ENCODE results near the gene PNLIPRP3. TPM values are rescaled to one million over a fixed set of nuclear protein-coding genes. Genes with fewer than 3 reads are reported as not detected.

PNLIPRP3 gene
- total and polyA plus RNA-seq, 10 of the 15 experiments (the other 5 are each of a cell fraction or from before 2014, with no cell fraction given), result 0.03 TPM; not detected in 9

DNA sequence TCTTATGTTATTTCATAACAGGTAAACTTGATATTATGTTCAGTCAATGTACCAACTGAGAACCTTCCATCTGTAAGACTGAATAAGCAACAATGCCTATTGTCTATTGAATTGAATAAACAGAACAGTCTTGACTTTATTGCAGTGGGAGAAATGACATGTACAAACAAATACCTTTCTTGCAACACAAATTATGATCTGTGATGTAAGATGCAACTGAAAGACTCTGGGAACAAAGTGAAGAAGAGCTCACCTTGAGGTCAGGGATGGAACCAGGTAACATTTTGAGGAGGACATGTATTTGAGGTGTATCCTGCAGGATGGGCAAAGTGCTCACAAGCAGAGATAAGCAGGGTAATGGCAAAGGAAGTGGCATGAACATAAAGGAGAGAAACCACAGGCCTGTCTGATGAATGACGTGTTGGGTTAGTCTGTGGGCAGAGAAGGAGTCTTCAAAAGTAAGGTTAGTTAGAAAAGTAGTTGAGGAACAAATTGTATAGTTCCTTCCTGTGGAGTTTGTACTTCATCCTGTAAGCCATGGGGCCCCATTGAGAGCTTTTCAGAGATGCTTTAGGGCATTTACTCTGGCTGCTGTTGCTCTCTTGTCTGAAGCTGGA, 9.5 kb downstream of the PNLIPRP3 start:
- no peak for DNase-seq (ENCODE audit: low read depth, low spot score)
- BruUV-seq (replicated peaks), result no TSS peak
- CTCF ChIA-PET, result no interaction called here

More for the DNA sequence above, 9.5 kb downstream of the PNLIPRP3 start:
- Histone ChIP-seq H3K27ac (ENCODE audit: control insufficient read depth, insufficient read depth) (no peak overlapping the region), H3K9ac (ENCODE audit: control insufficient read depth, insufficient read depth, low read length) (no peak overlapping the region), H2AFZ (ENCODE audit: control insufficient read depth, low read depth, low read length) (no peak overlapping the region), H3K4me1 (ENCODE audit: control insufficient read depth, insufficient read depth, low read length) (no peaks in the 10 kb centered on the region), H3K4me3 (no peak overlapping the region), H4K20me1 (ENCODE audit: control insufficient read depth, insufficient read depth) (no peaks in the 10 kb centered on the region), H3K4me2 (ENCODE audit: control insufficient read depth, insufficient read depth) (no peak overlapping the region), H3K9me3 (replicated peaks; ENCODE audit: control insufficient read depth, insufficient read depth, low read length) (no peaks in the 10 kb centered on the region), H3K79me2 (ENCODE audit: control insufficient read depth, insufficient read depth, low read length) (no peaks in the 10 kb centered on the region), H3K27me3 (replicated peaks in 1 of 2; ENCODE audit: control insufficient read depth in 2 of 2, insufficient read depth in 2 of 2, low read length in 1 of 2) (no peaks in the 10 kb centered on the region), H3K36me3 (ENCODE audit: control insufficient read depth in 2 of 2, insufficient read depth in 2 of 2, low read length in 1 of 2) (no peaks in the 10 kb centered on the region)
- ChIA-PET SMC1A (ENCODE audit: uncharacterized antibody, unreplicated experiment) (no interaction called here), RAD21 (ENCODE audit: unreplicated experiment) (no interaction called here), POLR2A (no interaction called here)
- in situ Hi-C loops (cut with MboI), result no loop called here
- intact Hi-C loops (cut with micrococcal nuclease; ENCODE audit: unreplicated experiment), result no loop called here
- 0% methylated on average over 1 of the region's 1 CpG for WGBS (ENCODE audit: insufficient coverage, insufficient replicate concordance, low lambda C conversion rate, missing lambda C conversion rate)
- ATAC-seq, result no peak
- TF ChIP-seq FOXM1 (IDR thresholded peaks at IDR 0.05; ENCODE audit: low read depth, low read length) (no peak), SPI1 (IDR thresholded peaks at IDR 0.05; ENCODE audit: borderline replicate concordance, insufficient read depth, low read depth, low read length) (no peak), ZBTB40 (IDR thresholded peaks at IDR 0.05; ENCODE audit: borderline replicate concordance) (no peak), E2F4 (IDR thresholded peaks at IDR 0.05; ENCODE audit: low read depth, low read length) (no peak), TARDBP (IDR thresholded peaks at IDR 0.05; ENCODE audit: borderline replicate concordance) (no peak), MXI1 (IDR thresholded peaks at IDR 0.05; ENCODE audit: low read depth, low read length) (no peak), SIN3A (IDR thresholded peaks at IDR 0.05; ENCODE audit: low read depth, low read length) (no peak), ZNF384 (IDR thresholded peaks at IDR 0.05; ENCODE audit: borderline replicate concordance, low read depth, low read length) (no peak), BACH1 (IDR thresholded peaks at IDR 0.05; ENCODE audit: borderline replicate concordance) (no peak), CBX3 (IDR thresholded peaks at IDR 0.05; ENCODE audit: borderline replicate concordance, low read depth) (no peak)
- TF ChIP-seq, protein P1, sequence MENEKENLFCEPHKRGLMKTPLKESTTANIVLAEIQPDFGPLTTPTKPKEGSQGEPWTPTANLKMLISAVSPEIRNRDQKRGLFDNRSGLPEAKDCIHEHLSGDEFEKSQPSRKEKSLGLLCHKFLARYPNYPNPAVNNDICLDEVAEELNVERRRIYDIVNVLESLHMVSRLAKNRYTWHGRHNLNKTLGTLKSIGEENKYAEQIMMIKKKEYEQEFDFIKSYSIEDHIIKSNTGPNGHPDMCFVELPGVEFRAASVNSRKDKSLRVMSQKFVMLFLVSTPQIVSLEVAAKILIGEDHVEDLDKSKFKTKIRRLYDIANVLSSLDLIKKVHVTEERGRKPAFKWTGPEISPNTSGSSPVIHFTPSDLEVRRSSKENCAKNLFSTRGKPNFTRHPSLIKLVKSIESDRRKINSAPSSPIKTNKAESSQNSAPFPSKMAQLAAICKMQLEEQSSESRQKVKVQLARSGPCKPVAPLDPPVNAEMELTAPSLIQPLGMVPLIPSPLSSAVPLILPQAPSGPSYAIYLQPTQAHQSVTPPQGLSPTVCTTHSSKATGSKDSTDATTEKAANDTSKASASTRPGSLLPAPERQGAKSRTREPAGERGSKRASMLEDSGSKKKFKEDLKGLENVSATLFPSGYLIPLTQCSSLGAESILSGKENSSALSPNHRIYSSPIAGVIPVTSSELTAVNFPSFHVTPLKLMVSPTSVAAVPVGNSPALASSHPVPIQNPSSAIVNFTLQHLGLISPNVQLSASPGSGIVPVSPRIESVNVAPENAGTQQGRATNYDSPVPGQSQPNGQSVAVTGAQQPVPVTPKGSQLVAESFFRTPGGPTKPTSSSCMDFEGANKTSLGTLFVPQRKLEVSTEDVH (IDR thresholded peaks at IDR 0.05; ENCODE audit: low read depth, partially characterized antibody), result no peak
- FAIRE-seq, result no peak
